T follicular helper cell (primary cell): ENCODE results near the gene ZFYVE28.
"Not testable (repeated sequence)": the region's sequence is repeated elsewhere in the genome, so short reads cannot be mapped to it uniquely, and the experiment has no call there.

ENCODE experiments used
- DNase-seq: peaks from one replicate; pipeline ENCODE4 v3.0.0-alpha.2; 2020; ENCODE audit warnings: low read depth

The ZFYVE28 gene

GRCh38 chr4:2286904-2287593, 131.4 kb downstream of the ZFYVE28 start:
- DNase-seq, result no peak

- no peak for DNase-seq
Observed at GRCh38 chr4:2285613-2286381, 132.6 kb downstream of the ZFYVE28 start.

- no peak for DNase-seq
Observed at GRCh38 chr4:2284934-2285612, 133.4 kb downstream of the ZFYVE28 start.

- no peak for DNase-seq
Observed at GRCh38 chr4:2284161-2284933, 134.1 kb downstream of the ZFYVE28 start.

GRCh38 chr4:2283199-2283711, 135.2 kb downstream of the ZFYVE28 start:
- DNase-seq, result no peak

GRCh38 chr4:2281575-2282343, 136.7 kb downstream of the ZFYVE28 start:
- peak; percentile 85 for DNase-seq

- no peak for DNase-seq
Observed at GRCh38 chr4:2280531-2281300, 137.7 kb downstream of the ZFYVE28 start.

GRCh38 chr4:2277956-2278355, 140.5 kb downstream of the ZFYVE28 start:
- no peak for DNase-seq

GRCh38 chr4:2276581-2277325, 141.7 kb downstream of the ZFYVE28 start:
- DNase-seq, result no peak

- DNase-seq, result no peak
Observed at GRCh38 chr4:2275546-2276251, 142.7 kb downstream of the ZFYVE28 start.

- not testable (repeated sequence) for DNase-seq
Observed at GRCh38 chr4:2275044-2275397, 143.4 kb downstream of the ZFYVE28 start.

- DNase-seq, result no peak
Observed at GRCh38 chr4:2274320-2275043, 144.0 kb downstream of the ZFYVE28 start.

GRCh38 chr4:2273657-2274319, 144.7 kb downstream of the ZFYVE28 start:
- DNase-seq, result no peak

GRCh38 chr4:2273221-2273620, 145.2 kb downstream of the ZFYVE28 start:
- DNase-seq, result no peak

- DNase-seq, result no peak
Observed at GRCh38 chr4:2272828-2273120, 145.7 kb downstream of the ZFYVE28 start.

- no peak for DNase-seq
Observed at GRCh38 chr4:2272026-2272827, 146.2 kb downstream of the ZFYVE28 start.
